Neural progenitor cell (in vitro differentiated cells): ENCODE data around the gene GSTA1. TPM values are rescaled to one million over a fixed set of nuclear protein-coding genes. Genes with fewer than 3 reads are reported as not detected.
"Not testable (repeated sequence)": the region's sequence is repeated elsewhere in the genome, so short reads cannot be mapped to it uniquely, and the experiment has no call there.

Experiments used
- DNase-seq: peaks from one replicate; pipeline ENCODE4 v3.0.0-alpha.2; 2016; ENCODE audit warnings: low spot score
- H2AFZ ChIP-seq: fragments of 200-600 bp; sonication (generic); replicated peaks from 2 replicates; pipeline ENCODE4 v1.6.1; 2016; ENCODE audit warnings: antibody characterized with exemption
- H3F3A ChIP-seq: fragments of 200-600 bp; sonication (generic); 2 replicates; pipeline ENCODE4 v1.6.1; 2016; ENCODE audit warnings: antibody characterized with exemption, low read depth
- H3K27ac ChIP-seq: fragments of 200-600 bp; sonication (generic); 2 replicates; pipeline ENCODE4 v1.5.1; 2016; ENCODE audit warnings: mild to moderate bottlenecking
- H3K27me3 ChIP-seq: fragments of 200-600 bp; sonication (generic); 2 replicates; pipeline ENCODE4 v1.6.1; 2016; ENCODE audit warnings: mild to moderate bottlenecking, moderate library complexity
- H3K36me3 ChIP-seq: fragments of 200-600 bp; sonication (generic); 2 replicates; pipeline ENCODE4 v1.5.1; 2016
- H3K4me1 ChIP-seq: fragments of 200-600 bp; sonication (generic); 2 replicates; pipeline ENCODE4 v1.6.1; 2016; ENCODE audit warnings: mixed run types
- H3K4me2 ChIP-seq: fragments of 200-600 bp; sonication (generic); 2 replicates; pipeline ENCODE4 v1.6.1; 2016
- H3K4me3 ChIP-seq: fragments of 200-600 bp; sonication (generic); 2 replicates; pipeline ENCODE4 v1.5.1; 2016
- H3K79me2 ChIP-seq: fragments of 200-600 bp; sonication (generic); 2 replicates; pipeline ENCODE4 v1.6.1; 2016; ENCODE audit warnings: low read depth
- H3K9ac ChIP-seq: fragments of 200-600 bp; sonication (generic); 2 replicates; pipeline ENCODE4 v1.6.1; 2016
- H3K9me3 ChIP-seq: fragments of 200-600 bp; sonication (generic); 2 replicates; pipeline ENCODE4 v1.5.1; 2016; ENCODE audit warnings: low read depth
- H4K20me1 ChIP-seq: fragments of 200-600 bp; sonication (generic); 2 replicates; pipeline ENCODE4 v1.6.1; 2016; ENCODE audit warnings: low read depth
- H3K27ac Mint-ChIP-seq: 3 replicates; pipeline ENCODE4 v1.8.0; 2021; ENCODE audit warnings: mixed read lengths
- H3K27me3 Mint-ChIP-seq: 2 replicates; pipeline ENCODE4 v1.8.0; 2022; ENCODE audit warnings: low read depth, mild to moderate bottlenecking, inconsistent platforms, moderate library complexity, mixed read lengths; ENCODE audit not compliant: insufficient read depth
- H3K36me3 Mint-ChIP-seq: 3 replicates; pipeline ENCODE4 v1.8.0; 2021; ENCODE audit warnings: mixed read lengths
- H3K4me1 Mint-ChIP-seq: 3 replicates; pipeline ENCODE4 v1.8.0; 2021; ENCODE audit warnings: mixed read lengths
- H3K4me3 Mint-ChIP-seq: 3 replicates; pipeline ENCODE4 v1.8.0; 2021; ENCODE audit warnings: mild to moderate bottlenecking, moderate library complexity, mixed read lengths
- H3K9me3 Mint-ChIP-seq: 3 replicates; pipeline ENCODE4 v1.8.0; 2020; ENCODE audit warnings: mixed read lengths
- EZH2 ChIP-seq: fragments of 200-600 bp; sonication (generic); IDR thresholded peaks from 2 replicates; pipeline ENCODE4 v1.6.1; 2017; ENCODE audit warnings: antibody characterized with exemption, mild to moderate bottlenecking, moderate library complexity
- EZH2phosphoT487 ChIP-seq: fragments of 200-600 bp; sonication (generic); IDR thresholded peaks from 2 replicates; pipeline ENCODE4 v1.6.1; 2017; ENCODE audit warnings: antibody characterized with exemption
- total RNA-seq: library from RNA; depleted of rRNA; stranded (reverse); fragments of >200 nt; gene quantifications from 2 replicates; pipeline ENCODE4 v1.2.3, GENCODE V29; 2015; ENCODE audit warnings: low replicate concordance
- TF ChIP-seq, protein P1 (sequence below): fragments of 200-600 bp; sonication (generic); IDR thresholded peaks from 2 replicates; pipeline ENCODE4 v1.5.1; 2017; ENCODE audit warnings: antibody characterized with exemption, mild to moderate bottlenecking

The GSTA1 gene
- total RNA-seq, 1 donor from 2014 or later = not detected

DNA sequence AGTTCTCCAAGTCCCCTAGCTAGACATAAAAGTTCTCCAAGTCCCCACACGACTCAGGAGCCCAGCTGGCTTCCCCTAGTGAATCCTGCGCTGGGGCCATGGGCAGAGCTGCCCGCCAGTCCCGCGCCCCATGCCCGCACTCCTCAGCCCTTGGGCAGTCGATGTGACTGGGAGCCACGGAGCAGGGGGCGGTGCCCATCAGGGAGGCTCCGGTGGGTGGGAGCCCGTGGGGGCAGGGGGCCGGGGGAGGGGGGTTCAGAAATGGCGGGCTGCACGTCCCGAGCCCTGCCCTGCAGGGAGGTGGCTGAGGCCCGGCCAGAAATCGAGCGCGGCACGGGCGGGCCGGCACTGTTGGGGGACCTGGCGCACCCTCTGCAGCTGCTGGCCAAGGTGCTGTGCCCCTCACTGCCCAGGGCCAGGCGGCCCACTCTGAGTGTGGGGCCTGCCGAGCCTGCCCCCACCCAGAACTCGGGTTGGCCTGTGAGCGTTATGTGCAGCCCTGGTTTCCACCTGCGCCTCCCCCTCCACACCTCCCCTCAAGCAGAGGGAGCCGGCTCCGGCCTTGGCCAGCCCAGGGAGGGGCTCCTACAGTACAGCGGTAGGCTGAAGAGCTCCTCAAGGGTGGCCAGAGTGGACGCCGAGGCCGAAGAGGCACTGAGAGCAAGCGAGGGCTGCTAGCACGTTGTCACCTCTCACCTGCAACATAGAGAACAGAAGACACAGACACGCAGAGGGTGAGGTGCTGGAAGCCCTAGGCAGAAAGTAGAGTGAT is 25.6 kb upstream of the GSTA1 start:
- Histone ChIP-seq H3K27ac (no peak overlapping the region), H3K79me2 (no peaks in the 10 kb centered on the region), H3K4me2 (no peak overlapping the region), H3K27me3 (no peaks in the 10 kb centered on the region), H3F3A (no peaks in the 10 kb centered on the region), H3K4me3 (no peak overlapping the region), H4K20me1 (no peaks in the 10 kb centered on the region), H3K9me3 (no peaks in the 10 kb centered on the region), H2AFZ (no peak overlapping the region), H3K9ac (no peak overlapping the region), H3K4me1 (no peaks in the 10 kb centered on the region), H3K36me3 (no peaks in the 10 kb centered on the region)
- TF ChIP-seq EZH2 = no peak
- TF ChIP-seq, protein P1, sequence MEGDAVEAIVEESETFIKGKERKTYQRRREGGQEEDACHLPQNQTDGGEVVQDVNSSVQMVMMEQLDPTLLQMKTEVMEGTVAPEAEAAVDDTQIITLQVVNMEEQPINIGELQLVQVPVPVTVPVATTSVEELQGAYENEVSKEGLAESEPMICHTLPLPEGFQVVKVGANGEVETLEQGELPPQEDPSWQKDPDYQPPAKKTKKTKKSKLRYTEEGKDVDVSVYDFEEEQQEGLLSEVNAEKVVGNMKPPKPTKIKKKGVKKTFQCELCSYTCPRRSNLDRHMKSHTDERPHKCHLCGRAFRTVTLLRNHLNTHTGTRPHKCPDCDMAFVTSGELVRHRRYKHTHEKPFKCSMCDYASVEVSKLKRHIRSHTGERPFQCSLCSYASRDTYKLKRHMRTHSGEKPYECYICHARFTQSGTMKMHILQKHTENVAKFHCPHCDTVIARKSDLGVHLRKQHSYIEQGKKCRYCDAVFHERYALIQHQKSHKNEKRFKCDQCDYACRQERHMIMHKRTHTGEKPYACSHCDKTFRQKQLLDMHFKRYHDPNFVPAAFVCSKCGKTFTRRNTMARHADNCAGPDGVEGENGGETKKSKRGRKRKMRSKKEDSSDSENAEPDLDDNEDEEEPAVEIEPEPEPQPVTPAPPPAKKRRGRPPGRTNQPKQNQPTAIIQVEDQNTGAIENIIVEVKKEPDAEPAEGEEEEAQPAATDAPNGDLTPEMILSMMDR = no peak
- TF ChIP-seq EZH2phosphoT487 = no peak
- Mint-ChIP-seq H3K27ac (no peak overlapping the region), H3K9me3 (peaks cover 5% of the 10 kb centered on the region), H3K4me3 (no peak overlapping the region), H3K4me1 (no peaks in the 10 kb centered on the region), H3K27me3 (peaks cover 2% of the 10 kb centered on the region), H3K36me3 (no peaks in the 10 kb centered on the region)
- no peak for DNase-seq

DNA sequence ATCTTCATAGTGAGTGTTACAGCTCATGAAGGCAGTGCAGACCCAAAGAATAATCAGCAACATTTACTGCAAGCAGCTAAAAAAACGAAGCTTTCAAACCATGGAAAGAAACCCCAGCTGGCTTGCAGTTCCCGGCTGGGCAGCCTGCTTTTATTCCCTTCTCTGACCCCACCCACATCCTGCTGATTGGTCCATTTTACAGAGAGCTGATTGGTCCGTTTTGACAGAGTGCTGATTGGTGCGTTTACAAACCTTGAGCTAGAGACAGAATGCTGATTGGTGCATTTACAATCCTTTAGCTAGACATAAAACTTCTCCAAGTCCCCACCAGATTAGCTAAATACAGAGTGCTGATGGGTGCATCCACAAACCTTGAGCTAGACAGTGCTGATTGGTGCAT is 25.0 kb upstream of the GSTA1 start:
- H3K4me3 Mint-ChIP-seq, H3K9me3 ChIP-seq, H3K27ac ChIP-seq, DNase-seq, H3K4me3 ChIP-seq, H3K9me3 Mint-ChIP-seq, H4K20me1 ChIP-seq, H3F3A ChIP-seq, H3K27ac Mint-ChIP-seq, H3K4me2 ChIP-seq, H3K79me2 ChIP-seq, H2AFZ ChIP-seq, H3K27me3 Mint-ChIP-seq, H3K36me3 Mint-ChIP-seq, H3K4me1 Mint-ChIP-seq, H3K9ac ChIP-seq, H3K27me3 ChIP-seq, H3K4me1 ChIP-seq, H3K36me3 ChIP-seq: not testable (repeated sequence)

DNA sequence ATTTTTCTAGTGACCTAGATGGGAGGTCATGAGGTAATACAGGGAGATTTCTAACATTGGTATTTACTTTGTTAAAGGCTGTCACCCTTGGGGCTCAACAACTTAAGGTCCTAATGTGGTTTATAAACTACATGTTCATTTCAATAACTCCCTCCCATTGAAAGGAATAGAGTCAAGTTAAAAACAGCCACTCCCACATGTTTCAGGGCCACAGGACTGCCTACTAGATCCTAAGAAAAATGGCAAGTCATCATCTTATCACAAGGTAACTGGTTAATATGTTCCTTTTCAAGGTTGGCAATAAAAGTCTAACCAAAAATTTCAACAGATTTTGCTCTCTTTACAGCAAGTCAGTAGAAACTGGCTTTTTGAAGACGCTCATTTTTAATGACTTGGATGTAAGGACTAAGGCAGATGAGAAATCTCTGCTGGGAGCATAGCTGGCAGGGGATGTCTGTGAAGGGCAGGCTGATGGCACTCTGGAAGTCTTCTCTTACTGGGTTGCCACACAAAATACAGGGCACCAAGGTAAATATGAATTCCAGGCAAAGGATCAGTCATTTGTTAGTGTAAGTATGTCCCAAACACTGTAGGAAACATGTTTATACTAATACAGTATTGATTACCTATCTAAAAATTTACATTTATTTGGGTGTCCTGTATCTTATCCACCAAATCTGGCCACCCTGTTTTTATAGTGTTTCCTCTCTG is 23.6 kb upstream of the GSTA1 start:
- not testable (repeated sequence) for H3K27ac Mint-ChIP-seq, H3K4me1 ChIP-seq, H3K36me3 ChIP-seq, H3K4me3 Mint-ChIP-seq, H3F3A ChIP-seq, H3K4me1 Mint-ChIP-seq, H3K36me3 Mint-ChIP-seq, H3K9ac ChIP-seq, H3K9me3 Mint-ChIP-seq, H3K27me3 ChIP-seq, H3K79me2 ChIP-seq, H3K4me2 ChIP-seq, H3K9me3 ChIP-seq, H3K4me3 ChIP-seq, H3K27ac ChIP-seq, H4K20me1 ChIP-seq, H2AFZ ChIP-seq, DNase-seq, H3K27me3 Mint-ChIP-seq

DNA sequence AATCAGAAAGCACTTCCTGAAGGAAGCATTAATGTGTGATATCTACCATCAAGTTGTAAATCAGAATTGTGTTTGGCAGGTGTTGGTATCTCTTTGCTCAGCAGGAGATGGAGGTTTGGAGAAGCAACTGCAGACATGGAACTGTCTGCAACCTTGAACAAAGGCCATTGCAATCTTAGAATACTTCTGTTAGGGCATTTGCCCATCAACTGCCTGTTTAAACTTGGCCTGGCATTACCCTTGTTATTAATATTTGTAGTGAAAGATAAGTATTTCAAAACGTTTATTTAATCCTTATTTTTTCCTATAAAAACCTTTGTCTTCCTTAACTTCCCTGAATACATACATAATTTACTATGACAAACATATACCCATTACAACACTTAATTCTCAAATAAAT is 22.9 kb upstream of the GSTA1 start:
- Mint-ChIP-seq H3K27ac (no peak overlapping the region), H3K4me1 (no peaks in the 10 kb centered on the region), H3K9me3 (peaks cover 5% of the 10 kb centered on the region), H3K4me3 (no peak overlapping the region), H3K36me3 (no peaks in the 10 kb centered on the region), H3K27me3 (peaks cover 2% of the 10 kb centered on the region)
- H3K4me2 ChIP-seq = no peak overlapping the region
- no peaks in the 10 kb centered on the region for H3F3A ChIP-seq
- no peaks in the 10 kb centered on the region for H3K9me3 ChIP-seq
- H3K4me1 ChIP-seq = no peaks in the 10 kb centered on the region
- DNase-seq = no peak
- no peak overlapping the region for H3K9ac ChIP-seq
- no peak overlapping the region for H3K4me3 ChIP-seq
- H3K36me3 ChIP-seq = no peaks in the 10 kb centered on the region
- H3K27ac ChIP-seq = no peak overlapping the region
- no peaks in the 10 kb centered on the region for H4K20me1 ChIP-seq
- H3K79me2 ChIP-seq = no peaks in the 10 kb centered on the region
- H2AFZ ChIP-seq = no peak overlapping the region
- H3K27me3 ChIP-seq = no peaks in the 10 kb centered on the region
- TF ChIP-seq, protein P1 = no peak
- TF ChIP-seq EZH2 (no peak), EZH2phosphoT487 (no peak)

- H3K9me3 Mint-ChIP-seq, H3K9me3 ChIP-seq, H3F3A ChIP-seq, H3K79me2 ChIP-seq, H3K27me3 ChIP-seq, H3K4me3 ChIP-seq, H4K20me1 ChIP-seq, H3K4me1 ChIP-seq, H3K4me2 ChIP-seq, DNase-seq, H2AFZ ChIP-seq, H3K36me3 Mint-ChIP-seq, H3K4me3 Mint-ChIP-seq, H3K4me1 Mint-ChIP-seq, H3K27ac ChIP-seq, H3K27ac Mint-ChIP-seq, H3K36me3 ChIP-seq, H3K9ac ChIP-seq, H3K27me3 Mint-ChIP-seq: not testable (repeated sequence)
Measured at GRCh38 chr6:52825900-52826459, 22.4 kb upstream of the GSTA1 start.

- H3K9ac ChIP-seq, H3K27ac ChIP-seq, H4K20me1 ChIP-seq, DNase-seq, H3K36me3 Mint-ChIP-seq, H3K27ac Mint-ChIP-seq, H3K9me3 ChIP-seq, H3K9me3 Mint-ChIP-seq, H3K79me2 ChIP-seq, H3K27me3 Mint-ChIP-seq, H2AFZ ChIP-seq, H3K36me3 ChIP-seq, H3K4me2 ChIP-seq, H3K4me3 Mint-ChIP-seq, H3K4me3 ChIP-seq, H3K4me1 ChIP-seq, H3K27me3 ChIP-seq, H3K4me1 Mint-ChIP-seq, H3F3A ChIP-seq: not testable (repeated sequence)
Measured at GRCh38 chr6:52825270-52825793, 21.7 kb upstream of the GSTA1 start.
